Testis (tissue), 3 donors: Measurements from ENCODE around the gene XCL2. TPM values are rescaled to one million over a fixed set of nuclear protein-coding genes. Genes with fewer than 3 reads are reported as not detected.

ENCODE experiments used
- DNase-seq: peaks from one replicate; pipeline ENCODE4 v3.0.0-alpha.2; 2019
- H3K27ac ChIP-seq, 2 donors: fragments of 200-600 bp; sonication (generic); one replicate each; pipeline ENCODE4 v1.5.1; 2019
- H3K27me3 ChIP-seq: fragments of 200-600 bp; sonication (generic); one replicate; pipeline ENCODE4 v1.5.1; 2019
- H3K36me3 ChIP-seq: fragments of 200-600 bp; sonication (generic); one replicate; pipeline ENCODE4 v1.5.1; 2017; ENCODE audit warnings: low read depth; ENCODE audit errors: missing control alignments
- H3K4me1 ChIP-seq: fragments of 200-600 bp; sonication (generic); one replicate; pipeline ENCODE4 v1.5.1; 2019
- H3K4me3 ChIP-seq, 2 donors: fragments of 200-600 bp; sonication (generic); one replicate each; pipeline ENCODE4 v1.5.1; 2017 to 2019
- H3K9me3 ChIP-seq: fragments of 200-600 bp; sonication (generic); one replicate; pipeline ENCODE4 v1.5.1; 2017
- POLR2A ChIP-seq: fragments of 450-650 bp; IDR thresholded peaks from one replicate; pipeline ENCODE4 v1.6.1; 2017; ENCODE audit warnings: antibody characterized with exemption, mild to moderate bottlenecking, moderate library complexity
- WGBS, 2 donors: methylation state at CpG; one replicate each; pipeline ENCODE4 v1.1.5; 2018; 5-methylcytosine and 5-hydroxymethylcytosine counted together
- intact Hi-C: fragments of 100-400 bp; cut with DNase I; formaldehyde crosslinking; loops from one replicate; pipeline ENCODE4 v1.15.1; 2023; ENCODE audit warnings: low total_unique reads
- polyA plus RNA-seq: library from polyadenylated mRNA; stranded (reverse); fragments of 350-450 nt; fragmentation: Illumina TruSeq; extraction: RNeasy Lipid Tissue Mini Kit (QIAGEN cat#74804); gene quantifications from one replicate; pipeline ENCODE4 v1.2.3, GENCODE V29; 2014; ENCODE audit warnings: low read depth, low replicate concordance; ENCODE audit not compliant: insufficient read depth
- total RNA-seq, 2 donors: library from RNA; depleted of rRNA; stranded (reverse); fragments of >200 nt; gene quantifications; one replicate each; pipeline ENCODE4 v1.2.3, GENCODE V29; 2016
- TF ChIP-seq, protein P1 (sequence below), 3 experiments: fragments of 450-650 bp in 2 of 3; fragments of 200-600 bp in 1 of 3; sonication (generic) in 1 of 3; IDR thresholded peaks; one replicate each; pipeline ENCODE4 v1.5.1; 2016 to 2019; ENCODE audit warnings: antibody characterized with exemption in 3 of 3, mild to moderate bottlenecking in 2 of 3, moderate library complexity in 1 of 3

XCL2 gene
- total and polyA plus RNA-seq, 3 donors from 2014 or later: 2.0 TPM; not detected in 2

DNA sequence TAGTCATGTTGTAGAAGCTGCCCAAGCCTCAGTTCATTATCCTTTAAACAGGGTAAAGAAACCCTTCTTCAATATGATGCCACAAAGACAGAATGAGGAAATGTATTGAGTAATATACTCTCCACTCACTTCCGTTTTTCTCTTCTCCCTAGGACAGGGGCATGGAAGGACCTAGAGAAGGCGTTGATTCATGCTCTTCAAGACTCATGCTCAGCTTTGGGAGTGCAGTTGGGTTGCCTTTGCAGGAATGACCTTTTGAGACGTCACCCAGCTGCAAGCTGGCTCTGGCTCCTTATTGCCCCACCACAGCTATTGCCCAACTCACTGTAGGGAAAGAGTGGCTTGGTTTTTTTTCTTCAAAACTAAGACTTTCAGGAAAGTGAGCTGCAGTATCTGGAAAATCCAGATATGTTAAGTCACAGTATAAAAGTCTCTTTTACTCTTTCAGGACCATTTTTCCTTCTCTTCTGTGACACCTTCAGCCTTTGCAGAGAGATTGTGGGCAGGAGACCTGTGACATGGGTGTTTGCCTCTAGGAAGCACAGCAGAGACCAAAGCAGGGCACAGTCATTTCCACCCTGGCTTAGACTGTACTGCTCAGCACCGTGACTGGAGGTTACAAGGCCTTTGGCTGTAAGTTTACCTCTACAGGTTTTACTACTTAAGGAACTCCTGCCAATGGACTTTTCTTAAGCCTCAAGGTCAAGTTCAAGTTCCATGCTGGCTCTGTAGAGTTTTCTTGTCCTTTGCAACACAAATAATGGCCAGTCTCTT, 39.5 kb downstream of the XCL2 start:
- Histone ChIP-seq H3K4me3 (no peak overlapping the region), H3K36me3 (no peaks in the 10 kb centered on the region), H3K27me3 (no peaks in the 10 kb centered on the region), H3K4me1 (no peaks in the 10 kb centered on the region), H3K27ac (no peak overlapping the region), H3K9me3 (no peaks in the 10 kb centered on the region)
- WGBS, 2 donors: 82 to 85% methylated on average over 4 of the region's 4 CpGs
- intact Hi-C loops: no loop called here
- no peak for TF ChIP-seq POLR2A
- TF ChIP-seq, protein P1, sequence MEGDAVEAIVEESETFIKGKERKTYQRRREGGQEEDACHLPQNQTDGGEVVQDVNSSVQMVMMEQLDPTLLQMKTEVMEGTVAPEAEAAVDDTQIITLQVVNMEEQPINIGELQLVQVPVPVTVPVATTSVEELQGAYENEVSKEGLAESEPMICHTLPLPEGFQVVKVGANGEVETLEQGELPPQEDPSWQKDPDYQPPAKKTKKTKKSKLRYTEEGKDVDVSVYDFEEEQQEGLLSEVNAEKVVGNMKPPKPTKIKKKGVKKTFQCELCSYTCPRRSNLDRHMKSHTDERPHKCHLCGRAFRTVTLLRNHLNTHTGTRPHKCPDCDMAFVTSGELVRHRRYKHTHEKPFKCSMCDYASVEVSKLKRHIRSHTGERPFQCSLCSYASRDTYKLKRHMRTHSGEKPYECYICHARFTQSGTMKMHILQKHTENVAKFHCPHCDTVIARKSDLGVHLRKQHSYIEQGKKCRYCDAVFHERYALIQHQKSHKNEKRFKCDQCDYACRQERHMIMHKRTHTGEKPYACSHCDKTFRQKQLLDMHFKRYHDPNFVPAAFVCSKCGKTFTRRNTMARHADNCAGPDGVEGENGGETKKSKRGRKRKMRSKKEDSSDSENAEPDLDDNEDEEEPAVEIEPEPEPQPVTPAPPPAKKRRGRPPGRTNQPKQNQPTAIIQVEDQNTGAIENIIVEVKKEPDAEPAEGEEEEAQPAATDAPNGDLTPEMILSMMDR (IDR thresholded peaks at IDR 0.05): no peak
- DNase-seq: peak; percentile 38

DNA sequence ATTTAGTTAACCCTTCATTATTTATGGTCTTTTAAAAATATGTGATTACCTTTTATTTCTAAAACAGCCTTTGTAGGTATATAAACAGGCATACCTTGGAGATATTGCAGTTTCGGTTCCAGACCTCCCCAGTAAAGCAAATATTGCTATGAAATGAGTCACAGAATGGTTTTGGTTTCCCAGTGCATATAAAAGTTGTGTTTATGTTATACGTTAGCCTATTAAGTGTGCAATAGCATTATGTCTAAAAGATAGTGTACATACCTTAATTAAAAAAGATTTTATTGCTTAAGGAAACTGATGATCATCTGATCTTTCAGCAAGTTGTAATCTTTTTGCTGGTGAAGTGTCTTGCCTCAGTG, 44.1 kb downstream of the XCL2 start:
- intact Hi-C loops: no loop called here
- no peak overlapping the region for H3K27ac ChIP-seq
- H3K27me3 ChIP-seq: no peaks in the 10 kb centered on the region
- H3K36me3 ChIP-seq: no peaks in the 10 kb centered on the region
- H3K4me1 ChIP-seq: no peaks in the 10 kb centered on the region
- H3K4me3 ChIP-seq: no peak overlapping the region
- no peak for DNase-seq
- no peaks in the 10 kb centered on the region for H3K9me3 ChIP-seq
- WGBS, 2 donors: 94 to 95% methylated on average over 2 of the region's 2 CpGs
- TF ChIP-seq, protein P1 (IDR thresholded peaks at IDR 0.05): no peak
- no peak for TF ChIP-seq POLR2A

DNA sequence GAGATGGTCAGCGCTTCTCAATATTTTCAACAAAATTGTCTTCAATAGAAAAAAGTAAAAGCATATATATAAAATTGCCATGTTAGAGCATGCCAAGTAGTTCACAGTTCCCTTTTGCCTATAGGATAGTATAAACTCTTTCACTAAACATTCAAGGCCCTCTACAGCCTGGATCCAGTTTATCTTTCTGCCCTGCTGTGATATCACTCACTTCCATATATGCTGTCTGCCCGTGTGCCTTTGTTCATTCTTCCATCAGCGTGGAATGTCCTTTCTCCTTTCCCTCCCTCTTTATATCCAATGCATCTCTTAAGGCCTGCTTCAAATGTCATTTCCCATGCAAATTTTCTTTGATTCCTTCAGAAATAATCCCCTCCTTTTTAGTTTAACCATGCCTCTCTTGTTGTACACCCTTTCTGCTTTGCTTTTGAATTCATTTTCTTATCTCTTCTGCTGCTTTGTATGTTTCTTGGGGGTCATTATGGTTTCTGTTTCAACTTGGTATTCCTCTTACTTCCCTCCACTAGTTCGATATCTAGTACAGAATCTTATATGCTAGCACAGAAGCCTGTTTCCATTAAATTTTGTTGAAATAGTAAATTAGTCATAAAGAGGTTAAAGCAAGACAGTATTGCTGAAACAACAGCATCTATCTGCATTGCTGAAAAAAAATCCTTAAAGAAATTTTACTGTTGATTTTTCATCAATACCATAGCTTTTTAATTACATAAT, 44.7 kb downstream of the XCL2 start:
- H3K27me3 ChIP-seq: no peaks in the 10 kb centered on the region
- H3K4me3 ChIP-seq: no peak overlapping the region
- WGBS, 2 donors: 92 to 93% methylated on average over 4 of the region's 4 CpGs
- no peaks in the 10 kb centered on the region for H3K9me3 ChIP-seq
- no peaks in the 10 kb centered on the region for H3K36me3 ChIP-seq
- DNase-seq: no peak
- H3K4me1 ChIP-seq: no peaks in the 10 kb centered on the region
- intact Hi-C loops: no loop called here
- no peak for TF ChIP-seq POLR2A
- TF ChIP-seq, protein P1 (IDR thresholded peaks at IDR 0.05): no peak
- no peak overlapping the region for H3K27ac ChIP-seq

DNA sequence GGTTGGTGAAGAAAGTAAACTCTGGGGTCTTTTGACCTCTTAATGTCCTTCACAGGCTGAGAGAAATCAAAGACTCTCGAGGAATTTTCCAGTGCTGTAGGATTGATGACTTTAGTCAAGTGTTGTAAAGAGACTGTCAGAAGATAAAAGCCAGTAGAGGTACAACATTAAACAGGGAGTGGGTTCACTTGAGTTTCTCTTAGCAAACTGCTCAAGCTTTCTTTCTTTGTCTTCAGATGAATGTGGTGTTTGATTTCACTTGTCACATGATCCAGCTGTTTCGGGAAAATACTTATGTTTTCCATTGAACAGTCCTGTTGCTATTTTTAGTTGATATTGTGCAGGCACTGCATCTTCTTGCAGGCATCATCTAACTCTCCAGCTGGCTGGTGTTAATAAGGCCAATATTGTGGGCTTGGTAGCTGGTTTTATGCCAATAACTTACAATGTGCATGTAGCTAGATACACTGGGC, 45.6 kb downstream of the XCL2 start:
- Histone ChIP-seq H3K4me3 (no peak overlapping the region), H3K36me3 (no peaks in the 10 kb centered on the region), H3K27me3 (no peaks in the 10 kb centered on the region), H3K27ac (no peak overlapping the region), H3K4me1 (no peaks in the 10 kb centered on the region), H3K9me3 (no peaks in the 10 kb centered on the region)
- 42 to 50% methylated on average over 2 of the region's 2 CpGs for WGBS, 2 donors
- intact Hi-C loops: no loop called here
- no peak for DNase-seq
- TF ChIP-seq, protein P1 (IDR thresholded peaks at IDR 0.05): no peak
